Stimulated activated CD8-positive, alpha-beta memory T cell treated with anti-CD3 and anti-CD28 coated beads, Interleukin-12 subunit alpha, Interleukin-12 subunit beta, amount 100 ng/mL, for 24 hours (primary cell): ENCODE results near the gene TMEM130.
"Not testable (repeated sequence)": the region's sequence is repeated elsewhere in the genome, so short reads cannot be mapped to it uniquely, and the experiment has no call there.

ENCODE experiments used
- DNase-seq: peaks from one replicate; pipeline ENCODE4 v3.0.0-alpha.2; 2020; ENCODE audit errors: extremely low read depth

TMEM130 gene

GRCh38 chr7:98877692-98878364, 8.0 kb upstream of the TMEM130 start:
- DNase-seq: no peak

DNA sequence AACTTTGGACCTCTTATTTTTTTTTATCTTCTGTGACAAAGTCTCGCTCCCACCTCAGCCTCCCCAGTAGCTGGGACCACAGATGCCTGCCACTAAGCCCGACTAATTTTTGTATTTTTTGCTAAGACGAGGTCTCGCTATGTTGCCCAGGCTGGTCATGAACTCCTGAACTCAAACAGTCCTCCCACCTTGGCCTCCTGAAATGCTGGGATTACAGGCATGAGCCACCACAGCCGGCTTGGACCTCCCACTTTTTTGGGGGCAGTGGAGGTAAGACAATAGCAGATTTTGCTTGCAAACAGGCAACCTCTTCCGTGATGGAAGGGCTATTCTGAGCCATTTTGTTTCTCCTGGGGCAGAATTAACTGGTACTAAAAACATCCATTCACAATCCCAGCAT, 7.3 kb upstream of the TMEM130 start:
- DNase-seq: no peak

- no peak for DNase-seq
Measured at GRCh38 chr7:98875501-98875900, 5.7 kb upstream of the TMEM130 start.

DNA sequence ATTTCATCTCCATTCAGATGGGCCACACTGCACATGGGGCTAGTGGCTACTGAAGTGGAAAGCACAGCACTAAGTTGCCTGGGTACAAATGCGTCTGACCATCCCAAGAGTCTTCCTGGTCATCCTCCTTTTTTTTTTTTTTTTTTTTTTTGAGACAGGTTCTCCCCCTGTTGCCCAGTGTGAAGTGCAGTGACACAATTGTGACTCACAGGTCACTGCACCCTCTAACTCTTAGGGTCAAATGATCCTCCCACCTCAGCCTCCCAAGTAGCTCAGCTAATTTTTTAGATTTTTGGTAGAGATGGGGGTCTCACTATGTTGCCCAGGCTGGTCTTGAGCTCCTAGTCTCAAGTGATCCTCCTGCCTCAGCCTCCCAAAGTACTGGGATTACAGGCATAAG, 5.1 kb upstream of the TMEM130 start:
- no peak for DNase-seq

DNA sequence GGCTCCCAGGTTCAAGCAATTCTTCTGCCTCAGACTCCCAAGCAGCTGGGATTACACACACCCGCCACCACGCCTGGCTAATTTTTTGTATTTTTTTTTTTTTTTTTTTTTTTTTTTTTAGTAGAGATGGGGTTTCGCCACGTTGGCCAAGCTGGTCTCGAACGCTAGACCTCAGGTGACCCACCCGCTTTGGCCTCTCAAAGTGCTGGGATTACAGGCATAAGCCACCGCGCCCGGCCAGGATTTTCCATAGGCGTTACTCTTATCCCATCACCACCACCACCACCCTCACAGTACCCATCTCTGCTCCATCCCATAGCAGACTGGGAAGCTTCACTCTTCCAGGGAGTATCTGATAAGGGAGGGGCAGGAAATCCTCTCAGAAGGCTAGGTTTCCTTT, 3.8 kb upstream of the TMEM130 start:
- DNase-seq: not testable (repeated sequence)

GRCh38 chr7:98872328-98872924, 2.6 kb upstream of the TMEM130 start:
- DNase-seq: no peak

DNA sequence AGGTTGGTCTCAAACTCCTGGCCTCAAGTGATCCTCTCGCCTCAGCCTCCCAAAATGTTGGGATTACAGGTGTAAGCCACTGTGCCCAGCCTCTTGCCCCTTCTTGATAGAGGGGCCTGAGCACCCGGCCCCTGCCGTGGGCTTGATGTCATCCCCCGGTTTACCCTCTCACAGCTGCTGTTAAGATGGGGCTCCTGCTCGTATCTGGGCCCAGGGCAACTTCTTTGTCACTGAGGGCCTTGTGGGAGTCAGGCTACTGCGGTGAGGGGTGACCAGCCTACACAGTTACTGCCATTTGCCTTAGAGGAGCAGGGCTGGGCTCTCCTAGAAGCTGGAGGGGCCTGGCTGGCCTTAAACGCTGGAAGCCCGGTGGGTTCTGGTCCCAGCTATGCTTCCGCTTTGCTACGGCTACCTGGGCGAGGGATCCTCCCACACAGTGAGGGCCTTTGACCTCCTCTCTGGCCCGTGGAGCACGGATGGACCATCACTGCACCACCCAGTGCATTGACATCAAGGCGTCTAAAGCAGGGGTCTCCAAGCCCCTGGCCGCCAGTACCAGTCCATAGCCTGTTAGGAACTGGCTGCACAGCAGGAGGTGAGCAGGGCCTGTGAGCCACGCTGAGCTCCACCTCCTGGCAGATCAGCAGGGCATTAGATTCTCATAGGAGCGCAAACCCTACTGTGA, 1.1 kb upstream of the TMEM130 start:
- no peak for DNase-seq

GRCh38 chr7:98870121-98870651, 372 bp upstream of the TMEM130 start:
- DNase-seq: peak; percentile 41

- DNase-seq: no peak
Measured at GRCh38 chr7:98869027-98869596, 702 bp downstream of the TMEM130 start.

DNA sequence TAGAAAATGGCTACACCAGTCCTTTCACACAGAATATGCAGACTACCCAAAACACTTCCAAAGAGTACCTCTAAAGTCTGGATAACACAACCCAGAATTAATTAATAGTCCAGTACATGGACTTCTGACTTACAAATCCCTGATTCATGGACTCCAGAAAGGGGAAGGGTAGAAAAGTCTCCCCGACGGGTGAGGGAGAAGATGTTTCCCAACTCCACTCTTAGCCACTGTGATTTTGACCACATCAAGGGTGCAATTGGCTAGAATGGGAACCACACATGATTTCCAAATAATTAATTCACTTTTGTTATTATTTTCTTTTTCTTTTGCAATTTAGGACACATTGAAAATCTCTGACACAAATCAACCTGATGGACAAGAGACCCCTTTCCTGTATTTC, 1.4 kb downstream of the TMEM130 start:
- no peak for DNase-seq

DNA sequence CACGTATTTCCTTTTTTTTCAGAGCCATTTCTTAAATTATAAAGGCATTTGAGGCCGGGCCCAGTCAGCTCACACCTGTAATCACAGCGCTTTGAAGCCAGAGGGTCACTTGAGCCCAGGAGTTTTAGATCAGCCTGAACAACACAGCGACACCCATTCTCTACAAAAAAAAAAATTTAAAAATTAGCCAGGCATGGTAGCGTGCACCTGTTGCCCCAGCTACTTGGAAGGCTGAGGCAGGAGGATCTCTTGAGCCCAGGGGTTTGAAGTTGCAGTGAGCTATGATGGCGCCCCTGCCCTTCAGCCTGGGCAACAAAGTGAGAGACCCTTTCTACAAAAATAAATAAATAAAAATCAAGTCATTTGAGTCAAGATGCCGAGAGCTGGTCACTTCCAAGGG, 3.0 kb downstream of the TMEM130 start:
- no peak for DNase-seq

DNA sequence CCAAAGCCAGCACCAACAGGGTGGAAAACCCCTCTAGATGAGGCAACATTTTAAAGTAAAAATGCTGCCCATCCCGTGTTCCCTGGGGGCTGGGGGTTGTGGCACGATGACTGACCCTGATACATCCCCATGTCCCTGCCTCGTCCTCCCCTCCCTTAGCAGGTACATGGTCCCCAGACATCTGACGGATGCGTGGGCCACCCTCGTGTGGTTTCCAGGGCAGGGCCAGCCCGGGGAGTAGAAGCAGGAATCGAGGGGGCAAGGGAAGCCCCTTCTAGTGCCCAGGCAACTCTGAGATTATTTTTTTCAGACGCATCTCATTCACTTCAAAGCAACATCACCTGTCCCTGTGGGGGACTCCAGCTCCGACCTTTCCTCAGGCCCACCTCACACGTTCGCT, 3.5 kb downstream of the TMEM130 start:
- no peak for DNase-seq

GRCh38 chr7:98864731-98865453, 4.9 kb downstream of the TMEM130 start:
- no peak for DNase-seq

DNA sequence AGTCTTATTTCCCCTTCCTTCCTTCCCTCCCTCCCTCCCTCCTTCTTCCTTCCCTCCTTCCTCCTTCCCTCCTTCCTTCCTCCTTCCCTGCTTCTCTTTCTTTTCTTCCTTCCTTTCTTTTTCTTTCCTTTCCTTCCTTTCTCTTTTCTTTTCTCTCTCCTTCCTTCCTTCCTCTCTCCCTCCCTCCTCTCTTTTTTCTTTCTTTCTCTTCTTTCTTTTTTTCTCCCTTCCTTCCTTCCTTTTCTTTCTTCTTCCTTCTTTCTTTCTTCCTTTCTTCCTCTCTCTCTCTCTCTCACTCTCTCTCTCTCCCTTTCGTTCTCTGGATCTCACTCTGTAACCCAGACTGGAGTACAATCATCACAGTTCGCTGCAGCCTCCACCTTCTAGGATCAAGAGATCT, 6.2 kb downstream of the TMEM130 start:
- DNase-seq: no peak

DNA sequence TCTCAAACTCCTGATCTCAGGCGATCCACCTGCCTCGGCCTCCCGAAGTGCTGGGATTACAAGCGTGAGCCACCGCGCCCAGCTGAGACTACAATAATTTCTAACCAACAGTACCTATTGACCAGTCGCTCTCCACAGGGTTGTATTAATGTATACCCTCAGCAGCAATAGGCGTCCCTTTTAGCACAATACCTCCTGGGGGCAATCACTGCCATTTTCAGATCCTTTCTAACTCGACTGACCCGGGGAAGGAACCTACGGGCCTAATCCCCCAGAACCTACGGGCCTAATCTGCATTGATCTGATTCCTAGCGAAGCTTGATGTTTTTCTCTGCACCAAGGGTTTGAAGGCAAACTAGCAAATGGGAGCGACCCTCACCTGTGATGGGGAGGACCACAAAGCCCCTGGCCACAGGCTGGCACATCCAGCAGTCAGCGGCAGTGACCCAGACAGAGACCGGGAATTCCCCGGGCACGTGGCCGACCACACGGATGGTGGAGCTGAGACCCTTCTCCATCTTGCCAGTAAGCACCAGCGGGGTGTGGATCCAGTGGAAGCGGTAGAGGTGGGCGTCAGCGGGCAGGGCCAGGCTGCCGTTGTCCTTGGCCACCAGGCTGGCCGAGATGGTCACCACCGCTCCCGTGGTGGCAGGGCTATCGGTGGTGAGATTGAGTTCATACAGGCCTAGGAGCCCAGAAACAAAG, 6.9 kb downstream of the TMEM130 start:
- DNase-seq: no peak

DNA sequence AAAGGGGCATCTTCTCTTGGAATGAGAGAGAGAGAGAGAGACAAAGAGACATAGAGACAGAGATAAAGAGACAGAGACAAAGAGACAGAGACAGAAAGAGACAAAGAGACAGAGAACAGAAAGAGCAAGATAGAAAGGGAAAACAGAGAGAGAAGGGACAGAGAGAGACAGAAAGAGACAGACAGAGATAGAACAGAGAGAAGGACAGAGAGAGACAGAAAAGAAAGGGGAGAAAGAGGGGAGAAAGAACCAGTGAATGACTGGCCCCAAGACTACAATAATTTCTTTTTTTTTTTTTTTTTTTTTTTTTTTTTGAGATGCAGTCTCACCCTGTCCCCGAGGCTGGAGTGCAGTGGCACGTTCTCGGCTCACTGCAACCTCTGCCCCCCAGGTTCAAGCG, 7.6 kb downstream of the TMEM130 start:
- DNase-seq: no peak

GRCh38 chr7:98860071-98860470, 9.7 kb downstream of the TMEM130 start:
- no peak for DNase-seq

GRCh38 chr7:98855610-98856422, 14.0 kb downstream of the TMEM130 start:
- no peak for DNase-seq

- no peak for DNase-seq
Measured at GRCh38 chr7:98852826-98853225, 17.0 kb downstream of the TMEM130 start.

GRCh38 chr7:98848918-98849317, 20.9 kb downstream of the TMEM130 start:
- DNase-seq: no peak

DNA sequence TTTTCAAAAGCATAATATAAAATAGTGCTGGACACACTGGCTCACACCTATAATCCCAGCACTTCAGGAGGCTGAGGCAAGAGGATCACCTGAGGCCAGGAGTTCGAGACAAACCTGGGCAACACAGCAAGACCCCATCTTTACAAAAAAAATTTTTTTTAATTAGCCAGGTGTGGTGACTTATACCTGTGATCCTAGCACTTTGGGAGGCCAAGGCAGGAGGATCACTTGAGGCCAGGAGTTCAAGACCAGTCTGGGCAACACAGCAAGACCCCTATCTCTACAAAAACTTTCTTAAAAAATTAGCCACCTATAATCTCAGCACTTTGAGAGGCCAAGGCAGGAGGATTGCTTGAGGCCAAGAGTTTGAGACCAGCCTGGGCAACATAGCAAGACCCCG, 27.3 kb downstream of the TMEM130 start:
- not testable (repeated sequence) for DNase-seq
